Measurements from ENCODE around the gene ANKFY1. TPM values are rescaled to one million over a fixed set of nuclear protein-coding genes. Genes with fewer than 3 reads are reported as not detected.

Gene ANKFY1
- total RNA-seq, 1 experiment from 2014 or later = 63.2 TPM

DNA sequence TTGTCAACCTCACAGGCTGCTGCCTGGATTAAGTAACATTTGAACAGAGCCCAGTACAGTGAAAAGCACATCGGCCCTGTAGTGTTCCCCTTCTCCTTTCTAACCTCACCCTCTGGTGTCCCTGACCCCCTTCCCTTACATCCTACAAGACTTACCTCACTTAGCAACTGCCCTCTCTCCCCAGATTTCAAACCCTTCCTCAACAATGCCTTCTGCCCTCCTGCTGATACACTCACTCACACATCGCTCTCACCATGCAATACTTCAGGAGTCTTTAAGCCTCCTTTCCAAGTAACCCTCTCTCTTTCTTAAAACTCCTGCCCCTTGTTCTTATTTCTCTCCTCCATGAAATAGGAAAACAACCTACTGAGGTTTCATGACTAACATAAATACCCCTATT, 138.8 kb downstream of the ANKFY1 start:
- no peak for DNase-seq (ENCODE audit: low spot score)
- Histone ChIP-seq H3K9me3 (ENCODE audit: low read depth, low read length, poor library complexity, severe bottlenecking) (no peaks in the 10 kb centered on the region), H3K36me3 (ENCODE audit: insufficient read depth, low read length, poor library complexity, severe bottlenecking) (peaks cover 17% of the 10 kb centered on the region), H3K4me3 (ENCODE audit: low read depth, low read length, poor library complexity, severe bottlenecking) (no peak overlapping the region), H3K27ac (ENCODE audit: low read depth, low read length, poor library complexity, severe bottlenecking) (no peak overlapping the region), H3K27me3 (replicated peaks; ENCODE audit: insufficient read depth, low read depth, low read length, poor library complexity) (no peaks in the 10 kb centered on the region), H3K4me1 (ENCODE audit: insufficient read depth, low read length, poor library complexity, severe bottlenecking) (no peaks in the 10 kb centered on the region)
- POLR2A ChIA-PET (ENCODE audit: low non-redundant PET) = no interaction called here
- TF ChIP-seq, protein P1, sequence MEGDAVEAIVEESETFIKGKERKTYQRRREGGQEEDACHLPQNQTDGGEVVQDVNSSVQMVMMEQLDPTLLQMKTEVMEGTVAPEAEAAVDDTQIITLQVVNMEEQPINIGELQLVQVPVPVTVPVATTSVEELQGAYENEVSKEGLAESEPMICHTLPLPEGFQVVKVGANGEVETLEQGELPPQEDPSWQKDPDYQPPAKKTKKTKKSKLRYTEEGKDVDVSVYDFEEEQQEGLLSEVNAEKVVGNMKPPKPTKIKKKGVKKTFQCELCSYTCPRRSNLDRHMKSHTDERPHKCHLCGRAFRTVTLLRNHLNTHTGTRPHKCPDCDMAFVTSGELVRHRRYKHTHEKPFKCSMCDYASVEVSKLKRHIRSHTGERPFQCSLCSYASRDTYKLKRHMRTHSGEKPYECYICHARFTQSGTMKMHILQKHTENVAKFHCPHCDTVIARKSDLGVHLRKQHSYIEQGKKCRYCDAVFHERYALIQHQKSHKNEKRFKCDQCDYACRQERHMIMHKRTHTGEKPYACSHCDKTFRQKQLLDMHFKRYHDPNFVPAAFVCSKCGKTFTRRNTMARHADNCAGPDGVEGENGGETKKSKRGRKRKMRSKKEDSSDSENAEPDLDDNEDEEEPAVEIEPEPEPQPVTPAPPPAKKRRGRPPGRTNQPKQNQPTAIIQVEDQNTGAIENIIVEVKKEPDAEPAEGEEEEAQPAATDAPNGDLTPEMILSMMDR (conservative IDR thresholded peaks at IDR 0.05; ENCODE audit: low read depth, low read length) = no peak
- no peak for TF ChIP-seq EZH2 (IDR thresholded peaks at IDR 0.05; ENCODE audit: borderline replicate concordance, low read depth, low read length, poor library complexity, severe bottlenecking)
- CTCF ChIA-PET = no interaction called here
- no TSS peak for BruUV-seq (replicated peaks)
- intact Hi-C loops (cut with micrococcal nuclease; ENCODE audit: unreplicated experiment) = no loop called here

DNA sequence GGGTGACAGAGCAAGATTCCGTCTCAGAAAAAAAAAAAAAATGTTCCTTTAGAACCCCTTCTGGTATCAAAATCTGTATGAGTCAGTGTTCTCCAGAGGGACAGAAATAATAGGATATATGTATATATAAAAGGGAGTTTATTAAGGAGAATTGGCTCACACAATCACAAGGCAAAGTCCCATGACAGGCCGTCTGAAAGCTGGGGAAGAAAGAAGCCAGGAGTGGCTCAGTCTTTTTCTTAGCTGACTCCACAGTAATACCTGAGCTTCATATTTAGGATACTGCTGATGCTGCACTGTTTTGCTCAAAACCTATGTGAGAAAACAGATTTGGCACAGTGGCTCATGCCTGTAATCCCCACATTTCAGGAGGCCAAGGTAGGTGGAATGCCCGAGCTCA, 143.4 kb downstream of the ANKFY1 start:
- H3K4me3 ChIP-seq (ENCODE audit: low read depth, low read length, poor library complexity, severe bottlenecking) = no peak overlapping the region
- H3K9me3 ChIP-seq (ENCODE audit: low read depth, low read length, poor library complexity, severe bottlenecking) = no peaks in the 10 kb centered on the region
- POLR2A ChIA-PET (ENCODE audit: low non-redundant PET) = no interaction called here
- CTCF ChIA-PET = no interaction called here
- DNase-seq (ENCODE audit: low spot score) = no peak
- no peaks in the 10 kb centered on the region for H3K27me3 ChIP-seq (replicated peaks; ENCODE audit: insufficient read depth, low read depth, low read length, poor library complexity)
- no TSS peak for BruUV-seq (replicated peaks)
- no peak overlapping the region for H3K27ac ChIP-seq (ENCODE audit: low read depth, low read length, poor library complexity, severe bottlenecking)
- TF ChIP-seq, protein P1 (conservative IDR thresholded peaks at IDR 0.05; ENCODE audit: low read depth, low read length) = no peak
- no peak for TF ChIP-seq EZH2 (IDR thresholded peaks at IDR 0.05; ENCODE audit: borderline replicate concordance, low read depth, low read length, poor library complexity, severe bottlenecking)
- H3K36me3 ChIP-seq (ENCODE audit: insufficient read depth, low read length, poor library complexity, severe bottlenecking) = peaks cover 17% of the 10 kb centered on the region
- no peaks in the 10 kb centered on the region for H3K4me1 ChIP-seq (ENCODE audit: insufficient read depth, low read length, poor library complexity, severe bottlenecking)
- intact Hi-C loops (cut with micrococcal nuclease; ENCODE audit: unreplicated experiment) = no loop called here

DNA sequence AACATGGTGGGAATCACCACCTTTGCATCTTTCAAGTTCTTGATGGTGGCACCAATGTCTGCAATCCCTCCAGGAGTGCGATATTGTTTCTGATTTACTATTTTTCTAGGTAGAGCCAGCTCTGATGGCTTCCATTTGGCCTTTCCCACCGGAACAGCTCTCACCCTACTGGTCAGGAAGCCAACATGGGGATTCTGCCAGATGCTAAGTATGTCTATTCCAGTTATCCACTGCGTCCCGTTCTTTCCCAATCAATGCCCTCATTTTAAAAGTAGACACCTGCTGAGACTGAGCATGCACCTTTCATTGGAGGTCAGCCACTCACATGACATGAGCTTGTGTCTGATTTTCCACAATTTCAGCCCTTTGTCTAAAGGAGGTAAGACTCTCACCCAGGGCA, 144.5 kb downstream of the ANKFY1 start:
- POLR2A ChIA-PET (ENCODE audit: low non-redundant PET) = no interaction called here

More for the DNA sequence above, 144.5 kb downstream of the ANKFY1 start:
- no peak for TF ChIP-seq EZH2 (IDR thresholded peaks at IDR 0.05; ENCODE audit: borderline replicate concordance, low read depth, low read length, poor library complexity, severe bottlenecking)
- TF ChIP-seq, protein P1 (conservative IDR thresholded peaks at IDR 0.05; ENCODE audit: low read depth, low read length) = no peak
- no TSS peak for BruUV-seq (replicated peaks)
- intact Hi-C loops (cut with micrococcal nuclease; ENCODE audit: unreplicated experiment) = no loop called here
- CTCF ChIA-PET = no interaction called here
- Histone ChIP-seq H3K27me3 (replicated peaks; ENCODE audit: insufficient read depth, low read depth, low read length, poor library complexity) (no peaks in the 10 kb centered on the region), H3K4me3 (ENCODE audit: low read depth, low read length, poor library complexity, severe bottlenecking) (no peak overlapping the region), H3K9me3 (ENCODE audit: low read depth, low read length, poor library complexity, severe bottlenecking) (no peaks in the 10 kb centered on the region), H3K4me1 (ENCODE audit: insufficient read depth, low read length, poor library complexity, severe bottlenecking) (no peaks in the 10 kb centered on the region), H3K36me3 (ENCODE audit: insufficient read depth, low read length, poor library complexity, severe bottlenecking) (peaks cover 18% of the 10 kb centered on the region), H3K27ac (ENCODE audit: low read depth, low read length, poor library complexity, severe bottlenecking) (no peak overlapping the region)
- DNase-seq (ENCODE audit: low spot score) = no peak

Measured in A673 (cell line).